Fibroblast of pulmonary artery (primary cell): Measurements from ENCODE around the gene TMEM39A.
A peak's percentile ranks its signal among the peaks of the same experiment; 100 is the strongest.

Source experiments
- DNase-seq: peaks from one replicate; pipeline ENCODE4 v3.0.0-alpha.2; 2010; ENCODE audit warnings: low read depth
- H3K4me3 ChIP-seq: replicated peaks from 2 replicates; pipeline ENCODE4 v1.5.1; 2011; ENCODE audit warnings: low read depth, mild to moderate bottlenecking, control low read depth, low read length, moderate library complexity
- TF ChIP-seq, protein P1 (sequence below): IDR thresholded peaks from 2 replicates; pipeline ENCODE4 v1.5.1; 2011; ENCODE audit warnings: mild to moderate bottlenecking, control low read depth, low read length, inconsistent platforms; ENCODE audit errors: missing control alignments

TMEM39A gene

DNA sequence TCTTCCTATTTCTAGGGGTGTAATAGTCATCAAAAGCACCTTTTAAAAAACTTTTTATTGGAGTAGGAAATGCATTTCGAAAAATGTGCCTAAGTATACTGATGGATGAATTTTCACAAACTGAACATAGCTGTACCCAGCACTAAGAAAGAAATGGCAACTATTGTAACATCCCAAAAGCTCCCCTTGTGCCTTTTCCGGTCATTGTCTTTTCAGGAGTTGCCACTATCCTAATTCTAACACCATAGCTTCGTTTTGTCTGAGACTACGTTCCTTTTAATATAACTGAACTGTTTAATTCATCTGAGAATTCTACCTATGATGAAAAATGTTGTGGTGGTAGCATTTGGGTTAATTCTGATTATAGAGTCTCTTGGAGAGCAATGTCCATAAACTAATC is 36.9 kb upstream of the TMEM39A start:
- no peak for DNase-seq
- peak overlapping the region; percentile 80 for H3K4me3 ChIP-seq
- TF ChIP-seq, protein P1, sequence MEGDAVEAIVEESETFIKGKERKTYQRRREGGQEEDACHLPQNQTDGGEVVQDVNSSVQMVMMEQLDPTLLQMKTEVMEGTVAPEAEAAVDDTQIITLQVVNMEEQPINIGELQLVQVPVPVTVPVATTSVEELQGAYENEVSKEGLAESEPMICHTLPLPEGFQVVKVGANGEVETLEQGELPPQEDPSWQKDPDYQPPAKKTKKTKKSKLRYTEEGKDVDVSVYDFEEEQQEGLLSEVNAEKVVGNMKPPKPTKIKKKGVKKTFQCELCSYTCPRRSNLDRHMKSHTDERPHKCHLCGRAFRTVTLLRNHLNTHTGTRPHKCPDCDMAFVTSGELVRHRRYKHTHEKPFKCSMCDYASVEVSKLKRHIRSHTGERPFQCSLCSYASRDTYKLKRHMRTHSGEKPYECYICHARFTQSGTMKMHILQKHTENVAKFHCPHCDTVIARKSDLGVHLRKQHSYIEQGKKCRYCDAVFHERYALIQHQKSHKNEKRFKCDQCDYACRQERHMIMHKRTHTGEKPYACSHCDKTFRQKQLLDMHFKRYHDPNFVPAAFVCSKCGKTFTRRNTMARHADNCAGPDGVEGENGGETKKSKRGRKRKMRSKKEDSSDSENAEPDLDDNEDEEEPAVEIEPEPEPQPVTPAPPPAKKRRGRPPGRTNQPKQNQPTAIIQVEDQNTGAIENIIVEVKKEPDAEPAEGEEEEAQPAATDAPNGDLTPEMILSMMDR: no peak

DNA sequence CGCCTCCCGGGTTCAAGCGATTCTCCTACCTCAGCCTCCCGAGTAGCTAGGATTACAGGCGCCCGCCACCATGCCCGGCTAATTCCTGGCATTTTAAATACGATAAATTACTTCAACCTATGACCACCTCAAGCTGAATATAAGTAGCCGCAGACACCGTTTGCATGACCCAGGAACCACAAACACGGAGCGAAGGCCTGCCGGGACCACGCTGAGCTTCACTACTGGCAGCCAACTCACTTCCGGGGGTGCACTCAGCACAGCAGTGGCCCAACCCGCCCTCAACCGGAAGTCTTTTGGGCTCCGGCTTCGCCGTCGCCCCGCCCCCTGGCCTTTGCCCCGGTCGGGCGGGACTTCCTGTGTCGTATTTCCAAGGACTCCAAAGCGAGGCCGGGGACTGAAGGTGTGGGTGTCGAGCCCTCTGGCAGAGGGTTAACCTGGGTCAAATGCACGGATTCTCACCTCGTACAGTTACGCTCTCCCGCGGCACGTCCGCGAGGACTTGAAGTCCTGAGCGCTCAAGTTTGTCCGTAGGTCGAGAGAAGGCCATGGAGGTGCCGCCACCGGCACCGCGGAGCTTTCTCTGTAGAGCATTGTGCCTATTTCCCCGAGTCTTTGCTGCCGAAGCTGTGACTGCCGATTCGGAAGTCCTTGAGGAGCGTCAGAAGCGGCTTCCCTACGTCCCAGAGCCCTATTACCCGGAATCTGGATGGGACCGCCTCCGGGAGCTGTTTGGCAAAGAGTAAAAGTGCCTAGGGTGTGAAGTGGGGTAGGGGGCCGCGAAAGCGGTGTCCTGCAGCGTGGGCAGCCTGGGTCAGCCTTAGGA is 35.0 kb upstream of the TMEM39A start, which contains the start of gene TIMMDC1:
Gene TIMMDC1, plus strand, starts transcription at position 362 of the 826 bp plus-strand sequence. Its CDS starts 187 bp downstream, at position 549.
- TF ChIP-seq, protein P1: no peak
- H3K4me3 ChIP-seq: peak within 1 kb of the TSS; percentile 80
- DNase-seq: peak; percentile 96

DNA sequence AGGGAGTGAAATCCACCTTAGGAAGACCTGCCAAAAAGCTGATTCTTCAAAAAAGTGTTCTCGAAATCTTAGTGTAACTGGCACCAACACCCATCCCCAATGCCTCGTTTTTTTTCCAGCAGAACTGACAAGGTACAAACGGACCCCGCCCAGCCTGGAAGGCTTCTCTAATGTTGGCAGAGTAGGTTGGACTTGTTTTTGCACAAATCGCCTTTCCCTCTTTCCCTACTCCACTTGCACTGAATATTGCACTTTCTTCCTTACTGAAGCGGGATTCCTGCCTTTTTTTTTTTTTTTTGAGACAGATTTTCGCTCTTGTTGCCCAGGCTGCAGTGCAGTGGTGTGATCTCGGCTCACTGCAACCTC is 34.4 kb upstream of the TMEM39A start:
- TF ChIP-seq, protein P1: no peak

DNA sequence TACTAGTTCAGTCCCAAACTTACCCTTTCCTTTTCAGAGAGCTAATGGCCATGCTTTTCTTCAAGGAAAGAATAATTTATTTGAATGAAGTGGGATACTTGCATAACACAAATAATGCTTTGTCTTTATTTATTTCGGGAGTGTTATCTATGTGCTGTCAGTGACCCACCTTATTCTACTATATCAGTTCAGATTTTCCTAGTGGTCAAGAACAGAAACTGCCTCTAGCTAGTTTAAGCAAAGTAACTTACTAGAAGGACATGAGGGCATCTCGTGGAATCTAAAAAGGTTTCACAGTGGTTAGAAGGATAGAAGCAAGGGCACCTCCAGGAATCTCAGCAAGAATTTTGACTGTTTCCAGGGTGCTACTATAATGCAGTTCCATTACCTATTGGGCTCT is 31.2 kb upstream of the TMEM39A start:
- H3K4me3 ChIP-seq: no peak overlapping the region
- no peak for DNase-seq
- TF ChIP-seq, protein P1: peak; percentile 2

More for the DNA sequence above, 34.4 kb upstream of the TMEM39A start:
- peak; percentile 13 for DNase-seq
- H3K4me3 ChIP-seq: peak overlapping the region; percentile 80

DNA sequence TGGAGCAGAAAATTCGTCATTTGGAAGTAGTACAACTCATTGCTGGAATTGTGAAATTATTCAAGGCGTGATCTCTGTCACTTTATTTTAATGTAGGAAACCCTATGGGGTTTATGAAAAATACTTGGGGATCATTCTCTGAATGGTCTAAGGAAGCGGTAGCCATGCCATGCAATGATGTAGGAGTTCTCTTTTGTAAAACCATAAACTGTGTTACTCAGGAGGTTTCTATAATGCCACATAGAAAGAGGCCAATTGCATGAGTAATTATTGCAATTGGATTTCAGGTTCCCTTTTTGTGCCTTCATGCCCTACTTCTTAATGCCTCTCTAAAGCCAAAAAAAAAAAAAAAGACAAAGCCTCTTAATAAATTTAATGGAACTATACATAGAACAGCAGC is 29.4 kb upstream of the TMEM39A start:
- H3K4me3 ChIP-seq: no peak overlapping the region
- TF ChIP-seq, protein P1: no peak
- DNase-seq: no peak

DNA sequence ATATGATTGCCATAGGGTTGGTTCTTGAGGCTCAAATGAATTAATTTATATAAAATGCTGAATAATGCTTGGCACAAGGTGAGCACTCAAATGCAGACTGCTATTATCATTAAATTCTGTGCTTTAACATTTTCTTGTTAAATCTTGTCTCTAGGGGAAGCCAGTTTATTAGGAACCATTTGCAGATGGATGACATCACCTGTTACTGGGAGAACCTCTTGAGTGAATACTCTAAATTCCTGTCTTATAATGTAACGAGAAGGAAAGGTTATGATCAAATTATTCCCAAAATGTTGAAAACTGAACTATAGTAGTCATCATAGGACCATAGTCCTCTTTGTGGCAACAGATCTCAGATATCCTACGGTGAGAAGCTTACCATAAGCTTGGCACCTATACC is 28.7 kb upstream of the TMEM39A start:
- peak; percentile 7 for DNase-seq
- TF ChIP-seq, protein P1: no peak
- H3K4me3 ChIP-seq: no peak overlapping the region

DNA sequence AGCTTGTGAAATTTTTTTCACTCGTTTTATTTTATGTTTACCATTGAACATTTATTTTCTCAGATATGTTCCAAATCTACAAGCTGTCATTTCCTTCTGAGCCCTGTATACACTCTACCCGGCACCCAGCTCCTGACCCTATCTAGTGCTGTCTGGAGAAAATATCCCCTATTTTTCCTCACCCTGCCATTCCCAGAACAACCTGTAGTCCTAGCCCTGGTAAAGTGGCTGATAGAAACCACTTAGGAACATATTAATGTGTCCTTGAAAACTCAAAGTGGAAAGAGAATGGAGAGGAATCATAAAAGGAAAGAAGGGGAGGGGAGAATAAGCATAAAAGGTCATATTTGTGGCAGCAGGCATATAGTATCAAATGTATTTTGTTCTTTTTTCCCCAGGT is 26.7 kb upstream of the TMEM39A start:
- DNase-seq: no peak
- TF ChIP-seq, protein P1: peak; percentile 8
- H3K4me3 ChIP-seq: no peak overlapping the region
